Measurements from ENCODE around the gene EFL1. TPM values are rescaled to one million over a fixed set of nuclear protein-coding genes. Genes with fewer than 3 reads are reported as not detected.

Gene EFL1
- total and polyA plus RNA-seq, 2 of the 8 experiments (the other 6 are each of a cell fraction or from before 2014, with no cell fraction given) = 10.8 to 31.5 TPM

DNA sequence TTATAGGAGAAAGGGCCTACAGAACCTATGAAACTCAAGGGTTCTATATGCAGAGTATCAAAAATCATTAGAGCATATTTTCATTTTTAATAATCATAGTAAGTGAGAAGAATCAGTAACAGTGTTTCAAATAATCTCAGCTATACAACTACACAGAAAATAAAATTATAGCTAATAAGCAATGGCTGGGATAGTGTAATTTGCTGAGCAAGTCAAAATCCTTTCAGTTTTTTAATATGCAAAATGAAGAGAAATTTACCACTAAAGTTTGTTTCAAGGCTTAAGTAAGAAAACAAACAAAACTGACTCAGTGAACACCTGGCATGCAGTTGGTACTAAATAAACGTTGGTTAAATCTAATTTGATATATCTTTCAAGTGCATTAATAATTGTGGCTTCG lies 66.2 kb downstream of the EFL1 start:
- Histone ChIP-seq H3K79me1 (ENCODE audit: low read depth, low read length) (no peaks in the 10 kb centered on the region), H3K4me3 (ENCODE audit: extremely low read depth in 1 of 4, insufficient read depth in 2 of 4, low read depth in 3 of 4, low read length in 4 of 4) (no peak overlapping the region), H3K14ac (ENCODE audit: insufficient read length) (no peak overlapping the region), H2BK15ac (ENCODE audit: low read length) (no peak overlapping the region), H3K9ac (replicated peaks in 1 of 4; ENCODE audit: extremely low read depth in 1 of 4, low read depth in 3 of 4, low read length in 3 of 4) (no peak overlapping the region), H4K8ac (ENCODE audit: extremely low read depth, insufficient read depth, low read length) (no peak overlapping the region), H2BK12ac (ENCODE audit: low read depth, low read length) (no peak overlapping the region), H2AFZ (ENCODE audit: low read length) (no peak overlapping the region), H3K56ac (replicated peaks; ENCODE audit: insufficient read length, low read depth, low read length) (no peak overlapping the region), H3K23me2 (ENCODE audit: low read depth, low read length) (no peaks in the 10 kb centered on the region), H4K5ac (ENCODE audit: insufficient read length, low read depth, low read length) (no peak overlapping the region), H4K91ac (replicated peaks; ENCODE audit: insufficient read length, low read length) (no peak overlapping the region), H2BK20ac (ENCODE audit: low read length) (no peak overlapping the region), H3K27me3 (replicated peaks in 1 of 4; ENCODE audit: control insufficient read depth in 3 of 4, extremely low read depth in 1 of 4, insufficient read depth in 3 of 4, low read length in 3 of 4) (no peaks in the 10 kb centered on the region), H2BK5ac (ENCODE audit: low read depth, low read length) (no peak overlapping the region), H3K23ac (ENCODE audit: insufficient read length) (no peak overlapping the region), H2AK5ac (ENCODE audit: low read depth, low read length) (no peak overlapping the region), H3K4me2 (ENCODE audit: insufficient read depth in 1 of 2, low read depth in 2 of 2, low read length in 2 of 2) (no peak overlapping the region), H3K18ac (ENCODE audit: extremely low read depth, low read length) (no peak overlapping the region), H3K4ac (replicated peaks; ENCODE audit: insufficient read length, low read depth, low read length) (no peak overlapping the region), H2BK120ac (replicated peaks; ENCODE audit: low read depth, low read length) (no peak overlapping the region), H3K27ac (ENCODE audit: low read depth, low read length) (no peak overlapping the region), H4K20me1 (replicated peaks in 1 of 2; ENCODE audit: control insufficient read depth in 1 of 2, insufficient read depth in 2 of 2, low read length in 2 of 2) (peaks cover 0 to 2% of the 10 kb centered on the region in 2 experiments), H3K4me1 (replicated peaks in 1 of 4; ENCODE audit: control insufficient read depth in 3 of 4, insufficient read depth in 4 of 4, low read length in 3 of 4) (no peaks in the 10 kb centered on the region), H3K9me3 (ENCODE audit: insufficient read depth in 2 of 2, low read depth in 1 of 2, low read length in 1 of 2) (no peaks in the 10 kb centered on the region), H3K79me2 (ENCODE audit: control insufficient read depth in 1 of 2, insufficient read depth in 2 of 2, low read length in 2 of 2) (no peaks in the 10 kb centered on the region), H3K36me3 (ENCODE audit: control insufficient read depth in 2 of 4, insufficient read depth in 4 of 4, low read length in 3 of 4) (no peaks in the 10 kb centered on the region)
- DNase-seq (ENCODE audit: low read depth in 1 of 2, low spot score in 2 of 2) (no peak), FAIRE-seq (no peak)
- POLR2A ChIA-PET (ENCODE audit: partially characterized antibody) = interaction anchor here (0.6 kb wide), 1 partner anchor 192 kb away, joined by 3 read pairs; no protein-coding TSS in a partner anchor
- CTCF ChIA-PET (ENCODE audit: partially characterized antibody) = interaction anchor here (0.7 to 1.9 kb wide), 7 partner anchors 9 to 714 kb away, joined by 3 to 7 read pairs (median 3); no protein-coding TSS in a partner anchor
- 95% methylated on average over 2 of the region's 2 CpGs; no CpG with 5 or more reads in 1 of the 2 experiments for WGBS, 2 experiments (ENCODE audit: extremely low coverage in 1 of 2, insufficient coverage in 1 of 2, insufficient read length in 1 of 2, insufficient replicate concordance in 2 of 2, low coverage in 1 of 2, low lambda C conversion rate in 2 of 2, missing lambda C conversion rate in 1 of 2)
- TF ChIP-seq, protein P1, sequence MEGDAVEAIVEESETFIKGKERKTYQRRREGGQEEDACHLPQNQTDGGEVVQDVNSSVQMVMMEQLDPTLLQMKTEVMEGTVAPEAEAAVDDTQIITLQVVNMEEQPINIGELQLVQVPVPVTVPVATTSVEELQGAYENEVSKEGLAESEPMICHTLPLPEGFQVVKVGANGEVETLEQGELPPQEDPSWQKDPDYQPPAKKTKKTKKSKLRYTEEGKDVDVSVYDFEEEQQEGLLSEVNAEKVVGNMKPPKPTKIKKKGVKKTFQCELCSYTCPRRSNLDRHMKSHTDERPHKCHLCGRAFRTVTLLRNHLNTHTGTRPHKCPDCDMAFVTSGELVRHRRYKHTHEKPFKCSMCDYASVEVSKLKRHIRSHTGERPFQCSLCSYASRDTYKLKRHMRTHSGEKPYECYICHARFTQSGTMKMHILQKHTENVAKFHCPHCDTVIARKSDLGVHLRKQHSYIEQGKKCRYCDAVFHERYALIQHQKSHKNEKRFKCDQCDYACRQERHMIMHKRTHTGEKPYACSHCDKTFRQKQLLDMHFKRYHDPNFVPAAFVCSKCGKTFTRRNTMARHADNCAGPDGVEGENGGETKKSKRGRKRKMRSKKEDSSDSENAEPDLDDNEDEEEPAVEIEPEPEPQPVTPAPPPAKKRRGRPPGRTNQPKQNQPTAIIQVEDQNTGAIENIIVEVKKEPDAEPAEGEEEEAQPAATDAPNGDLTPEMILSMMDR (IDR thresholded peaks at IDR 0.05; ENCODE audit: control extremely low read depth in 1 of 3, insufficient read depth in 1 of 3, low read depth in 1 of 3, low read length in 3 of 3) = no peak
- TF ChIP-seq CBX5 (IDR thresholded peaks at IDR 0.05; ENCODE audit: low read depth, low read length) (no peak), TBP (IDR thresholded peaks at IDR 0.05; ENCODE audit: low read depth, low read length) (no peak)
